PC-3 (cell line): ENCODE measurements around the gene TRAF1.

Experiments
- CTCF ChIP-seq: fragments of 300-600 bp; sonication (generic); conservative IDR thresholded peaks from 2 replicates; pipeline ENCODE4 v1.5.1; 2017; ENCODE audit warnings: antibody characterized with exemption, low read depth, mild to moderate bottlenecking, low read length
- EZH2 ChIP-seq: fragments of 300-600 bp; sonication (generic); IDR thresholded peaks from one replicate; pipeline ENCODE4 v1.6.1; 2017; ENCODE audit warnings: antibody characterized with exemption, mild to moderate bottlenecking, low read length; ENCODE audit not compliant: unreplicated experiment
- EZH2phosphoT487 ChIP-seq: fragments of 300-600 bp; sonication (generic); IDR thresholded peaks from 2 replicates; pipeline ENCODE4 v1.6.1; 2018; ENCODE audit warnings: mild to moderate bottlenecking, antibody characterized with exemption, low read length, borderline replicate concordance

GRCh38 chr9:120873512-120873911 is 53.1 kb downstream of the TRAF1 start:
- TF ChIP-seq EZH2, result no peak
- TF ChIP-seq CTCF, result no peak
- TF ChIP-seq EZH2phosphoT487, result no peak
